ENCODE measurements around the gene GSTT2B.
"Not testable (repeated sequence)": the region's sequence is repeated elsewhere in the genome, so short reads cannot be mapped to it uniquely, and the experiment has no call there.

The GSTT2B gene

GRCh38 chr22:23986089-23986488 lies 25.1 kb upstream of the GSTT2B start:
- DNase-seq, ATAC-seq: not testable (repeated sequence)

- peak; percentile 85 for ATAC-seq
- peak; percentile 78 for DNase-seq
Observed at GRCh38 chr22:23984430-23984829, 23.4 kb upstream of the GSTT2B start.

GRCh38 chr22:23980567-23980966 lies 19.6 kb upstream of the GSTT2B start:
- DNase-seq, ATAC-seq: not testable (repeated sequence)

GRCh38 chr22:23979557-23980240 lies 18.7 kb upstream of the GSTT2B start, which contains the start of gene GSTT2:
TSS of gene GSTT2 (plus strand) at chr22:23980134.
- ATAC-seq, DNase-seq: not testable (repeated sequence)

- not testable (repeated sequence) for DNase-seq, ATAC-seq
Observed at GRCh38 chr22:23977304-23977703, 16.3 kb upstream of the GSTT2B start.

- ATAC-seq, DNase-seq: not testable (repeated sequence)
Observed at GRCh38 chr22:23974836-23975352, 13.9 kb upstream of the GSTT2B start.

GRCh38 chr22:23974345-23974744 lies 13.3 kb upstream of the GSTT2B start, which contains the start of gene DDT:
TSS of gene DDT (minus strand) at chr22:23974441. CDS start at chr22:23974414, 27 bp downstream.
- peak; percentile 98 for ATAC-seq
- not testable (repeated sequence) for DNase-seq

GRCh38 chr22:23971927-23972326 lies 10.9 kb upstream of the GSTT2B start:
- not testable (repeated sequence) for DNase-seq, ATAC-seq

- ATAC-seq: no peak
- no peak for DNase-seq
Observed at GRCh38 chr22:23970816-23971486, 10.0 kb upstream of the GSTT2B start.

- ATAC-seq: no peak
- DNase-seq: no peak
Observed at GRCh38 chr22:23970201-23970641, 9.2 kb upstream of the GSTT2B start.

- no peak for DNase-seq
- no peak for ATAC-seq
Observed at GRCh38 chr22:23969071-23969470, 8.1 kb upstream of the GSTT2B start.

GRCh38 chr22:23966568-23966967 lies 5.6 kb upstream of the GSTT2B start, which contains the start of gene DDTL:
TSS of gene DDTL (plus strand) at chr22:23966888. CDS start at chr22:23966915, 27 bp downstream.
- DNase-seq: not testable (repeated sequence)
- peak; percentile 98 for ATAC-seq

GRCh38 chr22:23966094-23966493 lies 5.1 kb upstream of the GSTT2B start:
- not testable (repeated sequence) for ATAC-seq, DNase-seq

- peak; percentile 80 for ATAC-seq
- peak; percentile 81 for DNase-seq
Observed at GRCh38 chr22:23956301-23956900, 4.6 kb downstream of the GSTT2B start.

- not testable (repeated sequence) for DNase-seq, ATAC-seq
Observed at GRCh38 chr22:23955886-23956285, 5.1 kb downstream of the GSTT2B start.

GRCh38 chr22:23954991-23955305 lies 6.0 kb downstream of the GSTT2B start:
- ATAC-seq, DNase-seq: not testable (repeated sequence)

GRCh38 chr22:23954193-23954990 lies 6.6 kb downstream of the GSTT2B start:
- not testable (repeated sequence) for DNase-seq, ATAC-seq

- ATAC-seq, DNase-seq: not testable (repeated sequence)
Observed at GRCh38 chr22:23953485-23953884, 7.5 kb downstream of the GSTT2B start.

GRCh38 chr22:23952794-23953405 lies 8.1 kb downstream of the GSTT2B start:
- ATAC-seq: not testable (repeated sequence)

GRCh38 chr22:23951383-23951782 lies 9.6 kb downstream of the GSTT2B start:
- DNase-seq, ATAC-seq: not testable (repeated sequence)

More at GRCh38 chr22:23952794-23953405, 8.1 kb downstream of the GSTT2B start:
- DNase-seq: not testable (repeated sequence)

- DNase-seq, ATAC-seq: not testable (repeated sequence)
Observed at GRCh38 chr22:23949764-23950163, 11.2 kb downstream of the GSTT2B start.

Measured in stimulated activated naive CD8-positive, alpha-beta T cell treated with anti-CD3 and anti-CD28 coated beads, Interleukin-15, Interleukin-2, amounts not matched to agents 100 U/mL and 50 U/mL, for 24 hours (primary cell).